NCI-H146 treated with DMSO at 0.1 percent for 48 hours (cell line): ENCODE data around the gene BRD3OS.

Source experiments
- DNase-seq: peaks from one replicate; lab custom pipeline; 2025; ENCODE audit not compliant: unreplicated experiment; lab: John Stamatoyannopoulos, UW

The BRD3OS gene

DNA sequence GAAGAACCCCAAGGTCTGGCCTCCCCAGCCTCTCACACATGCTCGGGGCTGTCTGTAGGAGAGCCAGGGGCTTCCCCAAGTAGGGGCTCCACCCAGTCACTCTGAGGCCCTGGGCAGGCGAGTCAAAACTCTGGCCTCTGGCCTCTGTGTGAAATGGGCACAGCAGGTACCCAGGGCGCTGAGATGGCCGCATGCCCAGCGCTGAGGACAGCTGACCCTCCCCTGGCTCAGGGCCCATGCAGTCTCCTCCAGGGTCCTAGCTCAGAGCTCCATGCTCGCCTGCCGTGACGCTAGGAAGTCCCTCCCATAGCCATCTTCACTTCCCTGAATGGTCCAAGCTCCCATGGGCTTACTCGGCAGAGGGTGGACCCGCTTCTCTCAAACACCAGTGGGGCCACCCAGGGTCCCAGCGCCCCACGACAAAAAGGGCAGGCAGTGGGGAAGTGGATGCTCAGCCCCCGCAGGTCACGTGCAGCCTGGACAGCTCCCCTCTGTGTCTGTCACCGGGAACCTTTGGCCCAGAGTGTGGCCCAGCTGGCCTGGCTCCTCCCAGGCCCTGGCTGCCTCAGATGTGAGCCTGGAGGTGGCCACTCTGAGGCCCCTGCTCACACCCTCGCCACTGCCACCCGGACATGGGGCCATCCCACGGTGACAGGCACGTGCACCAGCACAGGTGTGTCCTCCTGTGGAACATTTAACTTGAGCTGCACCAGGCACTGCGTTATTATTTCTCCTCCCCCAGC is 21.0 kb upstream of the BRD3OS start:
- DNase-seq: no peak

DNA sequence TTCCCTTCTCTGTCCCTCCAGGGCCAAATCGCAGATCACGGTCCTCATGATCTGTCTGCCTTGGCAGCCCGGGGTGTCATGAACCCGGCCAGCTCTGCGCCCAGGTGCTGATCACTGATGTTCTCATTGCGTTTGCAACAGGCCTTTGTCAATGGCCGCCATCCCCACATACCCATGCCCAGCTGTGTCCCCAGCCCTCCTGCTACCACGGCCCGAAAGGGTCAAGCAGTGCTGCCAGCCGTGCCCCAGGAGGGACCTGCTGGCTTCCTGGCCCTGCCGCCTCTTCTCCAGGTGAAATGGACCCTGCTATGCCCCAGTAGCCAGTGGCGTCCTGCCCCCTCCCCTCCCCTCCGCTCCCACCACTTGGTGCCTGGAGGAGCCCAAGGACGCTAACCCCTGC is 20.4 kb upstream of the BRD3OS start:
- DNase-seq: no peak

DNA sequence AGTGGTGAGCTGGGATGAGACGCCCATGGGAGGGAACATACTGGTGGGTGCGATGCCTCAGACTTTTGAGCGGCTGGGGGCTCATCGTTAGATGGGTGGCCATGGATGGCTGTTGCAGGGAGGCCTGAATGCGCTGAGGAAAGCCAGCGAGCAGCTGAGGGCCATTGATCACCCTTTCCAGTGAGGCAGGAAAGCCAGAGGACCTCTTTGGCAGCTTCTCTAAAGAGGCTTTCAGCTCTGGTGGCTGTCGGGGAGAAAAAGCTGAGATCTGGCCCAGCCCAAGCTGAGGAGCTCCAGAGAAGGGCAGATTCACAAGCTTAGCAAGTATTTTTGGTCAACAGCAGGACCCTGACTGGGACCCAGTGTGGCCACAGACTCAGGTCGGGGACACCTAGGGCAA is 19.9 kb upstream of the BRD3OS start:
- DNase-seq: no peak

DNA sequence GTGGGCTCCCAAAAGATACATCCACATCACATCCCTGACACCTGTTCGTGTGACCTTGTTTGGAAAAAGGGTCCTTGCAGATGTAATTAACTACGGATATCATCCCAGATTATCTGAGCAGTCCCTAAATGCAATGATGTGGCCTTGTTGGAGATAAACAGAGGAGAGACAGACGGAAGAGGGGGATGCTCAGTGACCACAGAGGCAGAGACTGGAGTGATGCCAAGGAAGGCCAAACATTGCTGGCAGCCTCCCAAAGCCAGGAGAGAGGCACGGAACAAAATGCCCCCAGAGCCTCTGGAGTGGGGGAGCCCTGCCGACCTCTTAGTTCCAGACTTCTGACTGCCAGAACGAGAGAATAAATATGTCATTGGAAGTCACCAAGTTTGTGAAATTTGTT is 18.1 kb upstream of the BRD3OS start:
- no peak for DNase-seq

DNA sequence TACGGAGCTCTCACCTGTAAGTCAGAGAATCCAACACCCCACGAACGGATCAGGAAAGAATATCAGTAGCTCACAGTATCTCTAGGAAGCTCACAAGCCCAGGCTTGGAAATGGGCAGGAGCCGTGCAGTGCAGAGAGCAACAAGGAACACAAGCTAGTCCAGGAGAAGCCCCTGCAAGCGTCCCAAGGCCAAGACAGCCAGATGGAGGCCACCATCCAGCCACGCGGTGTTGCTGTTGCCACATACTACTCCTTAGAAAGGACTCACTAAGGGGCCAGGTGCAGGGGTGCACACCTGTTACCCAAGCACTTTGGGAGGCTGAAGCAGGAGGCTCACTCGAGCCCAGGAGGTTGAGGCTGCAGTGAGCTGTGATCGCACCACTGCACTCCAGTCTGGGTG is 17.7 kb upstream of the BRD3OS start:
- DNase-seq: no peak

DNA sequence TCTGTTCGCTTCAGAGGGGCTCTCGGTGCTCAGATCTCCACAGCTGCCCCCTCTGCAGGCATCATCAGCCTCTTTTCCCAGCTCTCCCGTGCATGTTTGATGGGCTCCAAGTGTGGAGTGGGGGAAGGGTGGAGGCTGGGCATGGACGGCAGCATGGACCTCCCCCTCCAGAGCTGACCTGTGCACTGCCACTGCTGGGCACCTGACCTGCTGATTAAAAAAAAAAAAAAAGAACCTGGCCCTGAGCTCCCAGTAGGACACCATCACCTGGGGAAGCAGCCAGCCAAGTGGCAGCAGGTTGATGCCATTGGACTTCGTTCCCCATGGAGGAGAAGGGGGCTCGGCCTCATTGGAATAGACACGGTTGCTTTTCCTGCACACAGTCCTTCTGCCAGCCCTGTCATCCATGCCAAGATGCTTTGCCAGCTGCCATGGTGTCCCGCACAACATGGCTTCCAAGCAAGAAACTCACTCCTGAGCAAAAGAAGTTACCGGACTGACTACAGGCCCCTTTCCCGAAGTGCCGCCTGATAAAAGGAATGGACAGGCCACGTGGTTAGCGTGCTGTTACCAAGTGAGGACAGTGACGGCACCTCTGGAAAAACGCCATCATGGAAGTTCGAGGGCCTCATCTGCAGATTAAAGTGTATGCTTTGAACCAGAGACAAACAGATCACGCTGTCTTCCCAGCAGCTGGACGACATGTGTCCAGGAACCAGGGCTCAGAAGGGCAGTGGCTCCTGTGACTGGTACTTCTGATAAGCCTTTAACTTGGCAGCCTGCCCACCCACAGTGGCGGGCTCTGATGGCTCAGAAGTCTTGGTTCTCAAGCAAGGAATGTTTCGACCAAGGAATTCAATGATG is 14.7 kb upstream of the BRD3OS start:
- no peak for DNase-seq

DNA sequence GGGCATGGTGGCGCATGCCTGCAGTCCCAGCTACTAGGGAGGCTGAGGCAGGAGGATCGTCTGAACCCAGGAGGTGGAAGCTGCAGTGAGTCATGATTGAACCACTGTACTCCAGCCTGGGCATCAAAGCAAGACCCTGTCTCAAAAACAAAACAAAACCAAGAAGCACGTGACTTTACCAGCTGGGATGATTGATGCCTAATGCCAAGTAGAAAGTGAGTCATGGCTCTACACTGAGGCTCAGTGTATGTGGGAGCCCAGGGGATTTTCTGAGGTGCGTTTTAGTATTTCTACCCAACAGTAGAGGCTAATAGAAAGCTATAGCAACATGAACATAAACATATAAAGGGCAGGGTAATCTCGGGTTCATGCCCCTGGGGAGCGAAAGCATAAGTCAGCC is 13.9 kb upstream of the BRD3OS start:
- no peak for DNase-seq

DNA sequence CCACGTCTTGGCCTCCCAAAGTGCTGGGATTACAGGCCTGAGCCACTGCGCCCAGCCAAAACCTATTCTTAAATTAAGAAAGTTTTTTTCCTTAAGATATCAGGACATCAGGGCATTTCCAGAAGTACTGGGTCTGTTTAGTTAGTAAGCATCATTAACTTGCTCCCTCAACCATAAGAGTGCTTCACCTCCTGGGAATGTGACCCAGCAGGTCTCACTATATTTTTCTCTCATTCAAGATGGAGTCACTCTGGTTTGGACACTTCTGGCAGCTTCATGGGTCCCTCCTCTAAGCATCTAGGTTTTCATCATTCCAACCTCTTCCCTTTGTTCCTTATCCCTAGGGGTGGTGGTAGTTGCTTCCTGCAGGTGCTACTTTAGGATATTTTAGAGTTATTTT is 10.3 kb upstream of the BRD3OS start:
- no peak for DNase-seq

DNA sequence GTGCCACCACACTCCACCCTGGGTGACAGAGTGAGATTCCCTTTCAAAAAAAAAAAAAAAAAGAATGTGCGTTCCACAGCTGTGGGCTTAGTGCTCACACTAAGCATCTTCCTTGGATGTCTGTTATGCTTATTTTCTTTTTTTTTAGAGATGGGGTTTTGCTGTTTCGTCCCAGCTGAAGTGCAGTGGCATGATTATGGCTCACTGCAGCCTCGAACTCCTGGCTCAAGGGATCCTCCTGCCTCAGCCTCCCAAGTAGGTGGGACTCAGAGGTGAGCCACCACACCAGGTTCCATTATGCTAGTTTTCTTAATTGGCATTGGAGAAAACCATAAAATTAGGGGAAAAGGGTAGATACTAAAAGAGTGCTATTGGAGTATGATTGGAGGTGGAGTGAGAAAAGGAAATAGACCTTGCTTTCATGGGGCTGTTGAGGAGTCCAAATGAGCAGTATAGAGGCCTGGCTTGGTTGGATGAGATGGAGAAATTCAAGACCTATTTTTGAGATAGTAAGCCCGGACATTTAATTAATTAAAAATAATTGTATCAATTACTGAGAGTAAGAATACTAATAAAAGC is 978 bp upstream of the BRD3OS start:
- DNase-seq: no peak

DNA sequence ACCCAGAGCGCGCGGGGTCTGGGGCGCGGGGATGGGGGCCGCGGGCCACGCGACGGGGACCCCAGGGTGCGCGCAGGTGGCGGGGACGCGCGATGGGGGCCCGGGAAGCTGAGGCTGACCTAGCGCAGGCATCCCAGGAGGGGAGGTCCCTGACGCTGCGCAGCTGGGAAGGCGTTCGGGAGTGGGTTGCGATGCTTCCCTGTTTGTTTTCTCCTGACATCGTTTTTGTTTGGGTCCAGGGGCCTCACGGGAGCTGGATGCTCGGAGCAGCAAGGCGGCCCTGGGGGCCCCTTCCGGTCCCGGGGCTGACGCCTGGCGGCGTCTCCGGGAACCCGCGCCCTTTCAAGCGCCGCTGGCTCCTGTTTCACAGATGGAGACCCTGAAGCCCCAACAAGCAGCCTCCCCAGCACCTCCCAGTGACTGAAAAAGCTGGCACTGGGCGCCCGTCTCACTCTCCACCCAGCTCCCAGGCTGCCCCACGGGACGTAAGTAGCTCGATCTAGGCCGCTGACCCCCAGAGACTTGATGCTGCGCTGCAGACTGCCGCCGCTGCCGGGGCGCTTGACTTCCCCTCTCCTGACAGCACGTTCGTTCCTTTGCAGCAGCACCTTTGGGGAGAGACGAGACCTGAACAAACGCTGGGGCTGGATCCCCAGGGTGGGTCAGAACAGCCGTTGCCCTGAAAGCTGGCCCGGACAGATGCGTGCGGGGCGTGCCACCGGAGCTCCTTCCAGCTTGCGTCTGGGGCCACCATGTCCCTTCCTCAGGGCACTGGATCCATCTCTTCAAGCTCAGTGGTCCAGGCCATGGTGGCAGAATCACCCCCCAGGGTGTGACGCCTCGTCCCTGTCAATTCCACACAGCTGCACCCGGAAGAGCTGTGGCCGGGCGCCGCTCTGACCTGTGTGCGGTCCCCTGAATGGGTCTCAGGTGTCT is 593 bp downstream of the BRD3OS start:
- DNase-seq: no peak

DNA sequence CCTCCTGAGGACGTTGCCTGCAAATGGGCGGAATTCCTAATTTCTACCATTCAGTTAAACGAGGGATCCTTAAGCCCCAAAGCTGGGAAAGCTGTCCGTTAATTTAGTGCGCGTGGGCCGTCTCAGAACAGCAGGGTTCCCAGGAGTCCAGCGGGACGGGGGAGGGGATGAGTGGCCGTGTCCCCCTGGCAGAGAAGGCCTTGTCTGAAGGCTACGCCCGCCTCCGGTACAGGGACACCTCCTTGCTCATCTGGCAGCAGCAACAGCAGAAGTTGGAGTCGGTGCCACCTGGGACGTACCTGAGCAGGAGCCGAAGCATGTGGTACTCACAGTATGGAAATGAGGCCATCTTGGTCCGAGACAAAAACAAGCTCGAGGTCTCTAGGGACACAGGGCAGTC is 1.3 kb downstream of the BRD3OS start:
- DNase-seq: no peak

DNA sequence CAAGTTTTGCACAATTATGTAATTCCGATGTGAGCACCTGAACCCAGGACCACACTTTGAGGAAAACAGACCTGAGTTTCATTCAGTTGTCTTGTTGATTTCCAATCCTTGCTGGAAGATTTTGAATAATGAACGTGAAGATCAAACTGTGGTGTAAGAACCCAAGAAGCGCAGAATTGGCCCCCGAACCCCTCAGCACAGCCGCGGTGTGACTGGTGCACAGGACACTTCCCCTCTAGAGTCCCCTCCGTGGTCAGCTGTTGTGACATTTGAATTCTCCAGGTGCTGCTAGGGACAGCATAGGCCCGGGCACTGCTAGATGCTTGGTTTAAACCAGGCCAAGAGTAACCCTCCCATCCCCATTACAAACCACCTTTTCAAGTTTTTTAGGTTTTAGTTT is 1.7 kb downstream of the BRD3OS start:
- DNase-seq: no peak

DNA sequence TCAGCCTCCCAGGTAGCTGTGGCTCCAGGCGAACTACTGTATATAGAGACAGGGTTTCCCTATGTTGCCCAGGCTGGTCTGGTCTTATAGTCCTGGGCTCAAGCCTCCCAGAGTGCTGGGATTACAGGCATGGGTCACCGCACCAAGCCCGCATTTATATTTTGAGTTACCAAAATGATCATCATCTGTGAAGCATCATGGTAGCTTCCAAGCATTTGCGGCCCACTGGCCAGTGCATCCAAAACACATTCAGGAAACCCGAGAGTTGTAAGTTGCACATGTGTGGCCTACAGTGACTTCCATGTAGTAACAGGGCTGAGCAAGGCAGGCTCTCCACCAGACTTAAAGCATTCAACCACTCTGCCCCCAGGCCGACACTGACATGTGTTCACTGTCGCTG is 2.3 kb downstream of the BRD3OS start:
- no peak for DNase-seq

DNA sequence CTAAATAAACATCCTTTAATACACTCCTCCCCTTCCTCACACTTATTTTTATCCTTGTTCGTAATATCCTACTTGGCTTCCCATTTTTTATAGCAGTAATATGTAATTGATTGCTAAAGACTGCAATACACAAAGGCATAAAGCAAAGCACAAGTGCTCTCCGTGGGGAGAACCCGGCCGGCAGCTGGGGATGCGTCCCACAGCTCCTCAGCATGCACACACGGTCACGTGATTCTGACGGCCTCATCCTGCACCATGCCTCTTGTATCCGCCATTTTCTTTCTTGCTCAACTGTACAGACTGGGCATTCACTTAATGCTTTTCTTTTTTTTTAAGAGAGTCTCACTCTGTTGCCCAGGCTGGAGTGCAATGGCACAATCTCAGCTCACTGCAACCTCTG is 2.8 kb downstream of the BRD3OS start:
- no peak for DNase-seq

DNA sequence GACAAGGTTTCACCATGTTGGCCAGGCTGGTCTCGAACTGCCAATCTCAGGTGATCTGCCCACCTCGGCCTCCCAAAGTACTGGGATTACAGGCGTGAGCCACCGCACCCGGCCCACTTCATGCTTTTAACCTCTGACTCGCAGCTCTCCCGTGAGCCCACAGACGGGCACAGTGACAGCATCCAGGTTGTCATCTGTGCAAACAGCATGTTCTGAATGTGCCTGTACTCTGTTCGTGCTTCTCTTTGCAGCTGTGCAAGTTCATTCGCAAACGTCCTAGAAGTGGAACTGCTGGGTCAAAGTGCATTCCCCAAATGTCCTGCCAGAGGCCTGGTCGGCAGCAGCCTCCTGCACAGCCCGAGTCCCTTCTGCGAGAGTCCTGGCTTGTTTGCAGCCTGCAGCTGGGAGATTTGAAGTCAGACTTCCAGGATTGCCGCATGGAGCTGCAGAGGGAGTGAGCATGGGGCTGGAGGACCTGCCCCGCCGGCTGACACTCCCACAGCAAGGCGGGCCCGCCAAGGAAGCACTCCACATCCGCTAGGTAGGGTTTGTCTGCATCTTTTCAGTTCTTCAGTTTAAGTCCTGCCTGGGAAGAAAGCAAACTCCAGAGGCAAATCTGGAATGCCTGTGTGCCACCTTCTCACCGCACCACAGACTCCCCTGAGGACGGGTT is 3.4 kb downstream of the BRD3OS start:
- DNase-seq: no peak

DNA sequence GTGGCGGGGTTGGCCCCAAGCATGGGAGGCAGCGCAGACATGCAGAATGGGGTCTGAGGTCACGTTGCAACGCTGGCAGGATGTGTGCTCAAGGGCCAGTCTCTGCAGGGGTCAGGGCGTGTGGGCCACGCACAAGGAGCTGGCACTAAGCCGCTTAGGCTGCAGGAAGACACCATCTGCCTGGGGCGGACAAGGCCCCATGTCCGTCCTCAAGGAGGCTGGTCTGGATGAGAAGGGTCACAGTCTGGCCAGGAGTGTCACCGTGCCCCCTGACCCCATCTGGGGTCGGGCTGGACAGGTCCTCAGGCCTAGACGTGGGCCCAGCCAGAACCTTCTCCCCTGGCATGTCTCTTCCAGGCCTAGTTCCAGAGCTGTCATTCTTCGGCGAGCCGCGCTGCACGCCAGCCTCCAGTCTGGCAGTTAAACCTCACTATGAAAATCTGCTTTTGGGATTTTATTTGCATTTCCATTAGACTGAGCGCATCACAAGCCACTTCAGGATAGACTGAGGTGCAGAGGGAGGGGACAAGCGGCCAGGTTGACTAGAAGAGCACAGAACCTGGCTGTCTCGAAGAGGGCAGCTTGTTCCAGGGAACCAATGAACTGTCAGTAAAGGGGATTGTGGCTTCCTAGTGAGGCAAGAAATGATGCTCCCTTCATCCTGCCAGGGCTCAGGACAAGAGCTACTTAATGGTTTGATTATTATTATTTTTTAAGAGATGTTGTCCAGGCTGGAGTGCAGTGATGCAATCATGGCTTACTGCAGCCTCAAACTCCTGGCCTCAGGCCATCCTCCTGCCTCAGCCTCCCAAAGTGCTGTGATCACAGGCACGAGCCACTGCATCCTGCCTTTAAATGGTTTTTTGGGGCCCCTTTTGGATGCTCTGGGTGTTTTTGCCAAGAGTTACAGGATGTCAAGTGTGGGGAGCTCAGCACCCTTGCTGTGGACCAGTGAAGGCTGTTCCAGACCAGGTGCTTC is 4.3 kb downstream of the BRD3OS start:
- DNase-seq: no peak

DNA sequence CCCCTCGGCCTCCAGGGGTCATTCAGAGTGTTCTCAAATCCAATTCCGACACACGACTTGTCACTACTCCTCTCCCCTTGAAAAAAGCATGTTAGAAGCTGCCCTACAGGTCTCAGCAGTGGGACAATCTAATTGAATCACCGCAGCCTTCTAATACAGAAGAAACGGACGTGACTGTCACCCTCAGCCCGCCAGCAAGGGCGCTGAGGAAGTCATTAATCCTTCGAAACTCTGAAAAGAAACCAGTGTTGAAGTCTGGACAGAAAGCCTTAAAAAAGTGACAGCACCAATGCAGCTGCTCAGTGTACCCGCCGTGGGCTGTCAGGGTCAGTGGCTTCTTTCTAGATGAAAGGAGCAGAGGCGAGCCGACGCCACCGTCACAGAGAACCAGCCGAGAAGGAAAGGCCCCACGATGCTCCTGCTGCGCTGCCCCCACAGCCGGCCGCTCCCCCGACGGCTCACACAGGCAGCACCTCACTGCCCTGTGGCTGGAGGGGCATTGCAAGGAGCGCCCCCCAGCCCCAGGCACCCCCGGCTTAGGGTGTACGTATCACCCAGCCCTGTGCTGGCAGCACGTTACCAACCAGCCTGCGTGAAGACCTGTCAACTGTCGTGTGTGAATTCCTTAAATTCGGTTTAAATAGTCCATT is 5.7 kb downstream of the BRD3OS start:
- DNase-seq: no peak

DNA sequence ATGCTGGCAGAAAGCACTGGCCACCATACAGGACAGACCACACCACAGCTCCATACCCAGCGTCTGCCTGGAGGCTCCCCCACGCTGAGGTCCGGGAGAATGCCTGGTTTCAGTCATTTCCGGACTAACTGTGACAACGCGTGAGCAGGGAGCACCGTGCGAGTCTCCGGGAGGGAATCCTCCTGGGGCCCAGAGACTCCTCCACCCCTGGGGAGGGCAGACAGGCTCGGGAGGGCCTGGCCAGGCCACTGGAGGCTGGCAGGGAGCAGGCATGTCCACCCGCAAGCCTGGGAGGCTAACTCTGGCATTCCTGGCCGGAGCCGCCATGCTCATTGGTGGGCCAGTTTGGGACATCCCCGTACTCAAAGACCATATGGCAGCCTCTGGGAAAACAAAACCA is 6.5 kb downstream of the BRD3OS start:
- DNase-seq: no peak
